Stimulated activated CD8-positive, alpha-beta memory T cell treated with anti-CD3 and anti-CD28 coated beads, Interleukin-12 subunit alpha, Interleukin-12 subunit beta, amount 100 ng/mL, for 24 hours (primary cell): ENCODE results near the gene SLC29A2.
"Not testable (repeated sequence)": the region's sequence is repeated elsewhere in the genome, so short reads cannot be mapped to it uniquely, and the experiment has no call there.

ENCODE experiments used
- DNase-seq: peaks from one replicate; pipeline ENCODE4 v3.0.0-alpha.2; 2020; ENCODE audit errors: extremely low read depth

Gene SLC29A2

GRCh38 chr11:66333896-66334604, 37.5 kb downstream of the SLC29A2 start:
- no peak for DNase-seq

GRCh38 chr11:66333220-66333877, 38.2 kb downstream of the SLC29A2 start:
- DNase-seq: no peak

- DNase-seq: no peak
Measured at GRCh38 chr11:66332371-66333219, 39.0 kb downstream of the SLC29A2 start.

- no peak for DNase-seq
Measured at GRCh38 chr11:66331542-66332370, 39.8 kb downstream of the SLC29A2 start.

GRCh38 chr11:66330931-66331330, 40.6 kb downstream of the SLC29A2 start:
- DNase-seq: no peak

GRCh38 chr11:66329165-66329673, 42.3 kb downstream of the SLC29A2 start:
- DNase-seq: no peak

GRCh38 chr11:66328302-66329144, 43.0 kb downstream of the SLC29A2 start:
- peak; percentile 48 for DNase-seq

GRCh38 chr11:66328031-66328301, 43.6 kb downstream of the SLC29A2 start:
- DNase-seq: no peak

- DNase-seq: no peak
Measured at GRCh38 chr11:66327171-66328030, 44.2 kb downstream of the SLC29A2 start.

GRCh38 chr11:66326261-66327111, 45.1 kb downstream of the SLC29A2 start:
- no peak for DNase-seq

GRCh38 chr11:66325263-66325671, 46.3 kb downstream of the SLC29A2 start:
- DNase-seq: no peak

GRCh38 chr11:66324664-66325063, 46.9 kb downstream of the SLC29A2 start:
- DNase-seq: no peak

- no peak for DNase-seq
Measured at GRCh38 chr11:66323684-66324083, 47.9 kb downstream of the SLC29A2 start.

GRCh38 chr11:66322732-66323427, 48.7 kb downstream of the SLC29A2 start:
- DNase-seq: no peak

GRCh38 chr11:66321606-66322005, 50.0 kb downstream of the SLC29A2 start:
- no peak for DNase-seq

- not testable (repeated sequence) for DNase-seq
Measured at GRCh38 chr11:66320748-66321147, 50.8 kb downstream of the SLC29A2 start.

- not testable (repeated sequence) for DNase-seq
Measured at GRCh38 chr11:66320289-66320688, 51.3 kb downstream of the SLC29A2 start.

- DNase-seq: no peak
Measured at GRCh38 chr11:66318600-66318970, 53.0 kb downstream of the SLC29A2 start.
